ENCODE results near the gene SNCB. TPM values are rescaled to one million over a fixed set of nuclear protein-coding genes. Genes with fewer than 3 reads are reported as not detected.
A peak's percentile ranks its signal among the peaks of the same experiment; 100 is the strongest.

Gene SNCB
- total and polyA plus RNA-seq, 2 of the 13 experiments (the other 11 are each of a cell fraction or from before 2014, with no cell fraction given), result not detected

DNA sequence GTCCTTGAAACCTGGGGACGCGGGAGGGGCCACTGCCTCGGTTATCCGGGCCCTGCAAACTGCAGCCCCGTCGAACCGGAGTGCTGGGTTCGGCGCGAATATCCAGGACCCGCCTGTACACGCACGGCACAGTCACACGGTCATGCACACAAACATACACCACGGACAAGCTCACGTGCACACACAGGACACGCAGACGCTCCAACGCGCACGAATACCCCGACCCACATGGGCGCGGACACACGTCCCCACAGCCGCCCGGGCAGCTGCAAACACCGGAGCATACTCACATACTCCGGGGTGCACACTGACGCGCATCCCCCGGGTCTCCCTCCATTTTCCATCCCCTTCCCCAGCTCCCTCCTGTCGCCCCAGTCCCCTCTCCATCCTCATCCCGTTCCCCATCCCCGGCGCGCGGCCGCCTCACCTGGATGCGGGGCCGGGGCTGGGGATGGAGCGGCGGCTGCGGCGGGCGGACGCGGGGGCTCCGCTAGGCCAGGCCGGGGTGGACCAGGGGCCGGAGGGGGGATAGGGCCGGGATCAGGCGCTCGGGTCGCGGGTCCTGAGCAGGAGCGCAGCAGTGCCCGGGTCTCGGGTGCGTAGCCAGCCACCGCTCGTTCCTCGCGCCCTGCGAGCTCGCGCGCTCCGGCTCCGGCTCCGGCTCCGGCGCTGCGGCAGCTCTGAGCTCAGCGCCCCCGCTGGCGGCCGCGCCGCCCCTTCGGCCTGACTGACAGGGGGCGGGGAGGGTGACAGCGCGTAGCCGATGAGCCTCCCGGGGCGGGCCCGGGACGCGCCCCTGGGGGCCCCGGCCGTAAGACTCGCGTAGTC lies at the start of gene SNCB, which contains the start of gene EIF4E1B (continued):
- TF ChIP-seq PRDM15 (CRISPR knock-in tag; IDR thresholded peaks at IDR 0.05) (peak; percentile 82), RNF2 (conservative IDR thresholded peaks at IDR 0.05; ENCODE audit: low read depth) (0 out of 2 replicates have a peak, but pooled peaks have one; percentile 18), ZBTB37 (CRISPR knock-in tag; IDR thresholded peaks at IDR 0.05) (no peak), ZNF607 (CRISPR knock-in tag; IDR thresholded peaks at IDR 0.05; ENCODE audit: borderline replicate concordance) (no peak), GMEB2 (CRISPR knock-in tag; IDR thresholded peaks at IDR 0.05; ENCODE audit: low read depth) (no peak), THYN1 (CRISPR knock-in tag; IDR thresholded peaks at IDR 0.05; ENCODE audit: borderline replicate concordance, low read depth) (no peak), HNRNPUL1 (IDR thresholded peaks at IDR 0.05; ENCODE audit: low read depth, low read length) (no peak), BORCS8-MEF2B (CRISPR knock-in tag; IDR thresholded peaks at IDR 0.05) (0 out of 2 replicates have a peak, but pooled peaks have one; percentile 39), PHF8 (CRISPR knock-in tag; IDR thresholded peaks at IDR 0.05) (no peak), HMG20A (CRISPR knock-in tag; IDR thresholded peaks at IDR 0.05; ENCODE audit: borderline replicate concordance) (no peak), RBAK (CRISPR knock-in tag; IDR thresholded peaks at IDR 0.05) (no peak), POLR2A (IDR thresholded peaks at IDR 0.05; ENCODE audit: insufficient read depth in 1 of 2, low read depth in 2 of 2, low read length in 2 of 2) (no peak), FOXJ3 (CRISPR knock-in tag; IDR thresholded peaks at IDR 0.05; ENCODE audit: borderline replicate concordance) (no peak), CBX1 (IDR thresholded peaks at IDR 0.05; ENCODE audit: low read depth) (no peak), KLF6 (CRISPR knock-in tag; IDR thresholded peaks at IDR 0.05) (no peak), FOXP1 (IDR thresholded peaks at IDR 0.05) (no peak), FOXP1 (CRISPR knock-in tag; IDR thresholded peaks at IDR 0.05) (no peak), CREM (IDR thresholded peaks at IDR 0.05) (no peak), CREM (CRISPR knock-in tag; IDR thresholded peaks at IDR 0.05) (no peak), HNRNPLL (IDR thresholded peaks at IDR 0.05; ENCODE audit: low read depth, low read length, poor library complexity, severe bottlenecking) (peak; percentile 35), DR1 (CRISPR knock-in tag; IDR thresholded peaks at IDR 0.05) (no peak), GZF1 (CRISPR knock-in tag; IDR thresholded peaks at IDR 0.05) (no peak), WIZ (CRISPR knock-in tag; IDR thresholded peaks at IDR 0.05) (no peak)
- TF ChIP-seq, protein P1, sequence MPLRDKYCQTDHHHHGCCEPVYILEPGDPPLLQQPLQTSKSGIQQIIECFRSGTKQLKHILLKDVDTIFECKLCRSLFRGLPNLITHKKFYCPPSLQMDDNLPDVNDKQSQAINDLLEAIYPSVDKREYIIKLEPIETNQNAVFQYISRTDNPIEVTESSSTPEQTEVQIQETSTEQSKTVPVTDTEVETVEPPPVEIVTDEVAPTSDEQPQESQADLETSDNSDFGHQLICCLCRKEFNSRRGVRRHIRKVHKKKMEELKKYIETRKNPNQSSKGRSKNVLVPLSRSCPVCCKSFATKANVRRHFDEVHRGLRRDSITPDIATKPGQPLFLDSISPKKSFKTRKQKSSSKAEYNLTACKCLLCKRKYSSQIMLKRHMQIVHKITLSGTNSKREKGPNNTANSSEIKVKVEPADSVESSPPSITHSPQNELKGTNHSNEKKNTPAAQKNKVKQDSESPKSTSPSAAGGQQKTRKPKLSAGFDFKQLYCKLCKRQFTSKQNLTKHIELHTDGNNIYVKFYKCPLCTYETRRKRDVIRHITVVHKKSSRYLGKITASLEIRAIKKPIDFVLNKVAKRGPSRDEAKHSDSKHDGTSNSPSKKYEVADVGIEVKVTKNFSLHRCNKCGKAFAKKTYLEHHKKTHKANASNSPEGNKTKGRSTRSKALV (CRISPR knock-in tag; IDR thresholded peaks at IDR 0.05), result peak; percentile 72
